Stimulated activated CD4-positive, alpha-beta T cell treated with anti-CD3 and anti-CD28 coated beads, TNF-alpha, amount 100 ng/mL, for 4 hours (primary cell): ENCODE results near the gene ZBTB17.
"Not testable (repeated sequence)": the region's sequence is repeated elsewhere in the genome, so short reads cannot be mapped to it uniquely, and the experiment has no call there.

Experiments
- DNase-seq, 3 experiments: peaks; one replicate each; pipeline ENCODE4 v3.0.0-alpha.2; 2020; ENCODE audit warnings: low read depth in 3 of 3

ZBTB17 gene

GRCh38 chr1:15896841-15897610, 78.9 kb downstream of the ZBTB17 start:
- not testable (repeated sequence) for DNase-seq

DNA sequence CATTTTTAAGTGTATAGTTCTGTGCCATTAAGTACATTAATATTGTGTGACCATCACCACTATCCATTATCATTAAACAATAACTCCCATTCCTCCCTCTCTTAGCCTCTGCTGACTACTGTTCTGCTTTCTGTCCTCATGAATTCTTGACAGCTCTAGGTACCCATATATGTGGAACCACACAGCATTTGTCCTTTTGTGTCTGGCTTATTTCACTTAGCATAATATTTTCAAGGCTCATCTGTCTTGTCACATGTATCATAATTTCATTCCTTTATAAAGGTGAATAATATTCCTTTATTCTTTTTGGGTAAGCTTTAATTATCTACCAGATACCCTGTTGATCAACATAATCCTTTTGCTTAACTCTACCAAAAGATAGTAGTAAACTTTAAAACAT, 80.7 kb downstream of the ZBTB17 start:
- no peak for DNase-seq

GRCh38 chr1:15892857-15893599, 82.9 kb downstream of the ZBTB17 start:
- DNase-seq = not testable (repeated sequence)
